ENCODE measurements around the gene STXBP5. TPM values are rescaled to one million over a fixed set of nuclear protein-coding genes. Genes with fewer than 3 reads are reported as not detected.

Gene STXBP5
- total and polyA plus RNA-seq, 2 experiments from 2014 or later: 4.9 to 49.9 TPM

DNA sequence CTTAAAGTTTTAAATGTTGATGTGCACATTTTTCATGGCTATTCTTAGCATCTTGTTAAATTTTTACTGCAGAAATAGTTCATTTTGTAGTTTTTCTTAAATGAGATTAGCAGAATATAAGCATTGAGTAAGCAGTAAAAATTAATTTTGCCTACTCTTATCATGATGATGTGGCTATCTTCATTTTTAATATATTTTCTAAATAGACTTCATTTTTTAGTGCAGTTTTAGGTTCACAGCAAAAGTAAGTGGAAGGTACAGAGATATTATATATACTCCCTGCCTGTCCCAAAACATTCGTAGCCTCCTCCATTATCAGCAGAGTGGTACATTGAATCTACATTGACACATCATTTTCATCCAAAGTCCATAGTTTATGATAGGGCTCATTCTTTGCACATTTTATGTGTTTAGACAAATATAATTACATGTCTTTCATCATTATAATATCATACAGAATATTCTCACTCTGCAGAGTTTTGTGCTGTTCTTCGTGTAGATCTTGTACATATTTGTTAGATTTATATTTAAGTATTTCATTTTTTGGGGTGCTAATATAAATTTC lies 13.7 kb downstream of the STXBP5 start:
- Histone ChIP-seq H3K9me3 (ENCODE audit: low read depth) (no peaks in the 10 kb centered on the region), H2AFZ (no peak overlapping the region), H4K20me1 (ENCODE audit: insufficient read depth) (no peaks in the 10 kb centered on the region), H3K9me2 (ENCODE audit: insufficient read depth) (no peaks in the 10 kb centered on the region), H3K4me2 (ENCODE audit: unreplicated experiment) (no peak overlapping the region), H3K27me3 (replicated peaks; ENCODE audit: insufficient read depth) (no peaks in the 10 kb centered on the region), H3F3A (ENCODE audit: insufficient read depth) (peaks cover 8% of the 10 kb centered on the region; the same call in 1 of the 2 replicates), H3K4me1 (ENCODE audit: insufficient read depth) (peaks cover 14% of the 10 kb centered on the region), H3K4me3 (no peak overlapping the region), H3K9ac (no peak overlapping the region), H3K36me3 (ENCODE audit: low read depth) (peaks cover 4% of the 10 kb centered on the region; the same call in 1 of the 2 replicates), H3K79me2 (ENCODE audit: insufficient read depth) (peaks cover 100% of the 10 kb centered on the region), H3K27ac (no peak overlapping the region)
- 96 to 99% methylated on average over 2 of the region's 2 CpGs for WGBS, 2 experiments (ENCODE audit: low coverage in 1 of 2, low lambda C conversion rate in 2 of 2, missing lambda C conversion rate in 2 of 2)
- in situ Hi-C loops (cut with MboI): no loop called here
- no peak for DNase-seq
- no peak for TF ChIP-seq EZH2phosphoT487 (IDR thresholded peaks at IDR 0.05; ENCODE audit: insufficient read depth, low read depth)
- no peak for TF ChIP-seq EZH2 (IDR thresholded peaks at IDR 0.05; ENCODE audit: insufficient read depth, poor library complexity, severe bottlenecking)

- Histone ChIP-seq H3K36me3 (ENCODE audit: low read depth) (peaks cover 4% of the 10 kb centered on the region; the same call in 1 of the 2 replicates), H3K4me1 (ENCODE audit: insufficient read depth) (peaks cover 11% of the 10 kb centered on the region), H2AFZ (no peak overlapping the region), H3K4me2 (ENCODE audit: unreplicated experiment) (no peak overlapping the region), H4K20me1 (ENCODE audit: insufficient read depth) (no peaks in the 10 kb centered on the region), H3K4me3 (no peak overlapping the region), H3K79me2 (ENCODE audit: insufficient read depth) (peaks cover 100% of the 10 kb centered on the region), H3K27ac (no peak overlapping the region), H3K9ac (no peak overlapping the region), H3F3A (ENCODE audit: insufficient read depth) (peaks cover 8% of the 10 kb centered on the region; the same call in 1 of the 2 replicates), H3K9me2 (ENCODE audit: insufficient read depth) (no peaks in the 10 kb centered on the region), H3K9me3 (ENCODE audit: low read depth) (no peaks in the 10 kb centered on the region), H3K27me3 (replicated peaks; ENCODE audit: insufficient read depth) (no peaks in the 10 kb centered on the region)
- WGBS, 2 experiments (ENCODE audit: low coverage in 1 of 2, low lambda C conversion rate in 2 of 2, missing lambda C conversion rate in 2 of 2): 99 to 100% methylated on average over 3 of the region's 3 CpGs
- in situ Hi-C loops (cut with MboI): no loop called here
- TF ChIP-seq EZH2 (IDR thresholded peaks at IDR 0.05; ENCODE audit: insufficient read depth, poor library complexity, severe bottlenecking): no peak
- TF ChIP-seq EZH2phosphoT487 (IDR thresholded peaks at IDR 0.05; ENCODE audit: insufficient read depth, low read depth): no peak
- DNase-seq: no peak
These were observed 14.6 kb downstream of the STXBP5 start for GRCh38 chr6:147218797-147219196.

GRCh38 chr6:147219463-147219862 lies 15.2 kb downstream of the STXBP5 start:
- Histone ChIP-seq H3K36me3 (ENCODE audit: low read depth) (peaks cover 5% of the 10 kb centered on the region), H3K27ac (no peak overlapping the region), H3K9me3 (ENCODE audit: low read depth) (no peaks in the 10 kb centered on the region), H3K4me1 (ENCODE audit: insufficient read depth) (peaks cover 4% of the 10 kb centered on the region), H3F3A (ENCODE audit: insufficient read depth) (0 out of 2 replicates have a peak, but pooled peaks cover 4% of the 10 kb centered on the region), H4K20me1 (ENCODE audit: insufficient read depth) (no peaks in the 10 kb centered on the region), H3K9me2 (ENCODE audit: insufficient read depth) (no peaks in the 10 kb centered on the region), H3K79me2 (ENCODE audit: insufficient read depth) (peaks cover 100% of the 10 kb centered on the region), H3K4me3 (no peak overlapping the region), H3K4me2 (ENCODE audit: unreplicated experiment) (no peak overlapping the region), H2AFZ (no peak overlapping the region), H3K9ac (no peak overlapping the region), H3K27me3 (replicated peaks; ENCODE audit: insufficient read depth) (no peaks in the 10 kb centered on the region)
- in situ Hi-C loops (cut with MboI): no loop called here
- 95 to 100% methylated on average over 1 of the region's 1 CpG for WGBS, 2 experiments (ENCODE audit: low coverage in 1 of 2, low lambda C conversion rate in 2 of 2, missing lambda C conversion rate in 2 of 2)
- DNase-seq: no peak
- TF ChIP-seq EZH2 (IDR thresholded peaks at IDR 0.05; ENCODE audit: insufficient read depth, poor library complexity, severe bottlenecking): no peak
- no peak for TF ChIP-seq EZH2phosphoT487 (IDR thresholded peaks at IDR 0.05; ENCODE audit: insufficient read depth, low read depth)

DNA sequence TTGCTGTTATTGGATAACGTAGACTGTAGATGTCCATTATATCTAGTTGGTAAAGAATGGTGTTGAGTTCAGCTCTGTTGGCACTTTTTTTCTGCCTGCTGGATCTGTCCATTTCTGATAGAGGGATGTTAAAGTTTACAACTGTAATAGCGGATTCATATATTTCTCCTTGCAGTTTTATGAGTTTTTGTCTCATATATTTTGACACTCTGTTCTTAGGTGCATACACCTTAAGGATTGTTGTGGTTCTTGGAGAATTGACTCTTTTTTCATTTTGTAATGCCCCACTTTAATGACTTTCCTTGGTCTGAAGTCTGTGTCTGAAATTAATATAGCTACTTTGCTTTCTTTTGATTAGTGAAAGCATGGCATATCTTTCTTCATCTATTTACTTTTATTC lies 16.1 kb downstream of the STXBP5 start:
- in situ Hi-C loops (cut with MboI): loop anchor here (10.0 kb wide), 1 partner anchor 316 kb away; no protein-coding TSS in a partner anchor
- 97 to 98% methylated on average over 2 of the region's 2 CpGs for WGBS, 2 experiments (ENCODE audit: low coverage in 1 of 2, low lambda C conversion rate in 2 of 2, missing lambda C conversion rate in 2 of 2)

More for the DNA sequence above, 16.1 kb downstream of the STXBP5 start:
- Histone ChIP-seq H3K9me2 (ENCODE audit: insufficient read depth) (no peaks in the 10 kb centered on the region), H3K79me2 (ENCODE audit: insufficient read depth) (peaks cover 100% of the 10 kb centered on the region), H3K9ac (no peak overlapping the region), H3F3A (ENCODE audit: insufficient read depth) (0 out of 2 replicates have a peak, but pooled peaks cover 4% of the 10 kb centered on the region), H3K4me2 (ENCODE audit: unreplicated experiment) (no peak overlapping the region), H3K4me3 (no peak overlapping the region), H3K4me1 (ENCODE audit: insufficient read depth) (0 out of 2 replicates have a peak, but pooled peaks cover 3% of the 10 kb centered on the region), H3K27me3 (replicated peaks; ENCODE audit: insufficient read depth) (no peaks in the 10 kb centered on the region), H4K20me1 (ENCODE audit: insufficient read depth) (no peaks in the 10 kb centered on the region), H3K36me3 (ENCODE audit: low read depth) (peaks cover 8% of the 10 kb centered on the region), H3K27ac (no peak overlapping the region), H3K9me3 (ENCODE audit: low read depth) (no peaks in the 10 kb centered on the region), H2AFZ (no peak overlapping the region)
- DNase-seq: no peak
- TF ChIP-seq EZH2 (IDR thresholded peaks at IDR 0.05; ENCODE audit: insufficient read depth, poor library complexity, severe bottlenecking) (no peak), EZH2phosphoT487 (IDR thresholded peaks at IDR 0.05; ENCODE audit: insufficient read depth, low read depth) (no peak)

Data from GM23248 (cell line).